GM18526 (cell line): ENCODE measurements around the gene HSD17B7.
A peak's percentile ranks its signal among the peaks of the same experiment; 100 is the strongest.

ENCODE experiments used
- POLR2A ChIP-seq: IDR thresholded peaks from 3 replicates; pipeline ENCODE4 v1.6.1; 2011; ENCODE audit not compliant: insufficient read length; ENCODE audit errors: extremely low read depth

Gene HSD17B7

GRCh38 chr1:162790303-162790984 lies at the start of gene HSD17B7:
Gene HSD17B7, plus strand, starts transcription at chr1:162790702. Its CDS starts 99 bp downstream, at chr1:162790801.
- peak; percentile 46 for TF ChIP-seq POLR2A

GRCh38 chr1:162740755-162741154 lies 49.7 kb upstream of the HSD17B7 start:
- TF ChIP-seq POLR2A = no peak

GRCh38 chr1:162741574-162741973 lies 48.9 kb upstream of the HSD17B7 start:
- TF ChIP-seq POLR2A = no peak

GRCh38 chr1:162753001-162753658 lies 37.4 kb upstream of the HSD17B7 start:
- TF ChIP-seq POLR2A = no peak

- TF ChIP-seq POLR2A = no peak
Measured at GRCh38 chr1:162753998-162754585, 36.4 kb upstream of the HSD17B7 start.

GRCh38 chr1:162755306-162755705 lies 35.2 kb upstream of the HSD17B7 start:
- TF ChIP-seq POLR2A = no peak

- TF ChIP-seq POLR2A = no peak
Measured at GRCh38 chr1:162756523-162756922, 34.0 kb upstream of the HSD17B7 start.

- no peak for TF ChIP-seq POLR2A
Measured at GRCh38 chr1:162757476-162757875, 33.0 kb upstream of the HSD17B7 start.

GRCh38 chr1:162765788-162766187 lies 24.7 kb upstream of the HSD17B7 start:
- TF ChIP-seq POLR2A = no peak

- TF ChIP-seq POLR2A = no peak
Measured at GRCh38 chr1:162772571-162773154, 17.8 kb upstream of the HSD17B7 start.

- TF ChIP-seq POLR2A = no peak
Measured at GRCh38 chr1:162774007-162774406, 16.5 kb upstream of the HSD17B7 start.

- TF ChIP-seq POLR2A = no peak
Measured at GRCh38 chr1:162779043-162779442, 11.5 kb upstream of the HSD17B7 start.

- TF ChIP-seq POLR2A = no peak
Measured at GRCh38 chr1:162782671-162783070, 7.8 kb upstream of the HSD17B7 start.

- no peak for TF ChIP-seq POLR2A
Measured at GRCh38 chr1:162822391-162823200, 32.1 kb downstream of the HSD17B7 start.

- no peak for TF ChIP-seq POLR2A
Measured at GRCh38 chr1:162823231-162823630, 32.7 kb downstream of the HSD17B7 start.
